Lower leg skin (tissue), 3 donors: ENCODE data around the gene RARA.

Experiments used
- POLR2A ChIP-seq, 2 donors: fragments of 450-650 bp; IDR thresholded peaks; one replicate each; pipeline ENCODE4 v1.6.1; 2016 to 2017; ENCODE audit warnings: antibody characterized with exemption in 2 of 2, mild to moderate bottlenecking in 1 of 2, moderate library complexity in 1 of 2
- TF ChIP-seq, protein P1 (sequence below), 3 donors: fragments of 450-650 bp; IDR thresholded peaks; one replicate each; pipeline ENCODE4 v1.5.1; 2016; ENCODE audit warnings: antibody characterized with exemption in 3 of 3, mild to moderate bottlenecking in 3 of 3, moderate library complexity in 2 of 3

DNA sequence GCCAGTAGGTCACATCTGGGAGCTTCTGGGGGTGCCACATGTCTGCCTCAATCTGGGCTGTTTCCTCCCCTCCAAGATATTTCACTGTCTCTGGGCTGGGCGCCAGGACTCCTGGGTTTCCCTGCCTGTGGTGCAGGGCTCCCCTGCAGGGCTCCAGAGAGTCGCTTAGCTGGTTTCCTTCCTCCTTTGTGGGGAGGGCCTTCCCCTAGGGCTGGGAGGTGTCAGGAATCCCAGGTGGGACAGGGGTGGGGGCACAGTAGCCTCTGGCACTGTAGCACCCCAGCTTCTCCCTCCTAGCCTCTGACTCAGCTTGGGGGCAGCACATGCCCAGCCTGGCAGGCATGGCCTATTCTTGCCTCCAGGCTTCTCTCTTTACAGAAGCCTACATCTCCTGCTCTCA is 2.6 kb downstream of the RARA start:
- TF ChIP-seq, protein P1, sequence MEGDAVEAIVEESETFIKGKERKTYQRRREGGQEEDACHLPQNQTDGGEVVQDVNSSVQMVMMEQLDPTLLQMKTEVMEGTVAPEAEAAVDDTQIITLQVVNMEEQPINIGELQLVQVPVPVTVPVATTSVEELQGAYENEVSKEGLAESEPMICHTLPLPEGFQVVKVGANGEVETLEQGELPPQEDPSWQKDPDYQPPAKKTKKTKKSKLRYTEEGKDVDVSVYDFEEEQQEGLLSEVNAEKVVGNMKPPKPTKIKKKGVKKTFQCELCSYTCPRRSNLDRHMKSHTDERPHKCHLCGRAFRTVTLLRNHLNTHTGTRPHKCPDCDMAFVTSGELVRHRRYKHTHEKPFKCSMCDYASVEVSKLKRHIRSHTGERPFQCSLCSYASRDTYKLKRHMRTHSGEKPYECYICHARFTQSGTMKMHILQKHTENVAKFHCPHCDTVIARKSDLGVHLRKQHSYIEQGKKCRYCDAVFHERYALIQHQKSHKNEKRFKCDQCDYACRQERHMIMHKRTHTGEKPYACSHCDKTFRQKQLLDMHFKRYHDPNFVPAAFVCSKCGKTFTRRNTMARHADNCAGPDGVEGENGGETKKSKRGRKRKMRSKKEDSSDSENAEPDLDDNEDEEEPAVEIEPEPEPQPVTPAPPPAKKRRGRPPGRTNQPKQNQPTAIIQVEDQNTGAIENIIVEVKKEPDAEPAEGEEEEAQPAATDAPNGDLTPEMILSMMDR (IDR thresholded peaks at IDR 0.05), result no peak
- no peak for TF ChIP-seq POLR2A (IDR thresholded peaks at IDR 0.05)
